Measurements from ENCODE around the gene NOL3. TPM values are rescaled to one million over a fixed set of nuclear protein-coding genes. Genes with fewer than 3 reads are reported as not detected.

The NOL3 gene
- total and polyA plus RNA-seq, 9 of the 15 experiments (the other 6 are each of a cell fraction or from before 2014, with no cell fraction given): 0.45 to 14.0 (median 5.4) TPM

DNA sequence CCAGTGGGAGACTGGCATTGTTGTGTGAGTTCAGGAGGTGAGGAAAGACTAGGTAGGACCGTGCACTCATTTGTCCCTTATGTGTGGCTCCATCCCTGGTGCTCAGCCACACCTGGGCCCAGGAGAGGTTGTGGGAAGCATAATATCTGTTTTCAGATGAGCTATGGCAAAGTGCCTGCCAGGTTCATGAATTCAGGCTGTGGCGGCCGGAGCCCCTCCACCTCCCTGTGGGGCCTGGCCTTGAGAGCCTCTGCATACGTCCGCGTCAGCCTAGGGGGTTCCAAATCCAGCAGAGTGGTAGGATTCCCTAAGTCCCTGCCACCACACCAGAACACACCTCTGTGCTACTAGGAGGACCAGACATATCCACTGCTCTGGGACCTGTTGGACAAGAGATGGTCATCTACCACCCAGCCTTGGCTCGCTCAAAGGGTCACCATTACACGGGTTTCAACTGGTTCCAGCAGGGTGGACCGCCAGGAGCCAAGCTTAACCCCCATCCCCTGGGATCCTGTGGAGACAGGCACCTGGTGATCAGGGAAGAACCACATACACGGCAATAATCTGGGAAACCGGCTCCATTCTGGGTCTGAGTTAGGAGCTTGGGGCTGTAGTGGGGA is 21.6 kb upstream of the NOL3 start:
- FAIRE-seq (no peak), DNase-seq (ENCODE audit: extremely low read depth in 1 of 4, low spot score in 3 of 4) (no peak), ATAC-seq (no peak)
- Histone ChIP-seq H3K27me3 (ENCODE audit: control insufficient read depth in 2 of 2, insufficient read depth in 2 of 2, low read length in 2 of 2) (no peaks in the 10 kb centered on the region), H3K9me1 (ENCODE audit: control insufficient read depth, insufficient read depth, low read length) (no peaks in the 10 kb centered on the region), H3K4me3 (no peak overlapping the region), H3K9me3 (replicated peaks; ENCODE audit: control insufficient read depth, insufficient read depth, low read depth, low read length) (no peaks in the 10 kb centered on the region), H3K9ac (ENCODE audit: insufficient read depth in 1 of 2, low read depth in 2 of 2, low read length in 2 of 2) (no peak overlapping the region), H3K4me1 (replicated peaks in 1 of 2; ENCODE audit: control insufficient read depth in 2 of 2, insufficient read depth in 2 of 2, low read length in 2 of 2) (peaks cover 0 to 26% of the 10 kb centered on the region in 2 experiments; a peak in 2 of 5 replicates), H3K79me2 (ENCODE audit: control insufficient read depth, insufficient read depth, low read length) (no peaks in the 10 kb centered on the region), H2AFZ (ENCODE audit: low read depth, low read length) (no peak overlapping the region), H3K36me3 (ENCODE audit: control insufficient read depth, insufficient read depth, low read length) (peaks cover 52% of the 10 kb centered on the region; the same call in 2 of the 3 replicates), H3K27ac (ENCODE audit: extremely low read depth, low read depth, low read length) (no peak overlapping the region), H3K4me2 (ENCODE audit: insufficient read depth, low read length) (no peak overlapping the region), H4K20me1 (replicated peaks; ENCODE audit: control insufficient read depth, insufficient read depth, low read length) (no peaks in the 10 kb centered on the region)
- BruUV-seq (replicated peaks): no TSS peak
- intact Hi-C loops (cut with micrococcal nuclease): no loop called here
- WGBS (ENCODE audit: insufficient coverage, low coverage, missing lambda C conversion rate): 97% methylated on average over 10 of the region's 11 CpGs
- ChIA-PET CTCF (ENCODE audit: low intra/inter-chr PET ratio) (no interaction called here), POLR2A (interaction anchor here (0.6 to 1.1 kb wide), 2 partner anchors 10 to 130 kb away, joined by 3 read pairs; no protein-coding TSS in a partner anchor)
- in situ Hi-C loops (cut with MboI): no loop called here
- TF ChIP-seq ILK (tag; IDR thresholded peaks at IDR 0.05; ENCODE audit: borderline replicate concordance, low read depth) (no peak), NR2C2 (CRISPR knock-in tag; IDR thresholded peaks at IDR 0.05) (no peak), NR2C2 (tag; IDR thresholded peaks at IDR 0.05) (no peak), SAP30 (IDR thresholded peaks at IDR 0.05; ENCODE audit: borderline replicate concordance, insufficient read depth, low read depth, low read length, poor library complexity, severe bottlenecking) (no peak), SNIP1 (IDR thresholded peaks at IDR 0.05; ENCODE audit: low read depth) (no peak), ELF4 (CRISPR knock-in tag; IDR thresholded peaks at IDR 0.05) (no peak), CBX8 (IDR thresholded peaks at IDR 0.05; ENCODE audit: borderline replicate concordance, extremely low read depth, low read depth, low read length, poor library complexity, severe bottlenecking) (no peak), RBBP5 (IDR thresholded peaks at IDR 0.05; ENCODE audit: borderline replicate concordance, insufficient read depth, low read length, poor library complexity, severe bottlenecking) (no peak), NUFIP1 (IDR thresholded peaks at IDR 0.05; ENCODE audit: partially characterized antibody) (no peak), GATAD2A (IDR thresholded peaks at IDR 0.05) (no peak), HNRNPL (IDR thresholded peaks at IDR 0.05; ENCODE audit: low read depth, low read length) (no peak)
- TF ChIP-seq, protein P1, sequence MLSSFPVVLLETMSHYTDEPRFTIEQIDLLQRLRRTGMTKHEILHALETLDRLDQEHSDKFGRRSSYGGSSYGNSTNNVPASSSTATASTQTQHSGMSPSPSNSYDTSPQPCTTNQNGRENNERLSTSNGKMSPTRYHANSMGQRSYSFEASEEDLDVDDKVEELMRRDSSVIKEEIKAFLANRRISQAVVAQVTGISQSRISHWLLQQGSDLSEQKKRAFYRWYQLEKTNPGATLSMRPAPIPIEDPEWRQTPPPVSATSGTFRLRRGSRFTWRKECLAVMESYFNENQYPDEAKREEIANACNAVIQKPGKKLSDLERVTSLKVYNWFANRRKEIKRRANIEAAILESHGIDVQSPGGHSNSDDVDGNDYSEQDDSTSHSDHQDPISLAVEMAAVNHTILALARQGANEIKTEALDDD (IDR thresholded peaks at IDR 0.05): no peak
- TF ChIP-seq, protein P2, sequence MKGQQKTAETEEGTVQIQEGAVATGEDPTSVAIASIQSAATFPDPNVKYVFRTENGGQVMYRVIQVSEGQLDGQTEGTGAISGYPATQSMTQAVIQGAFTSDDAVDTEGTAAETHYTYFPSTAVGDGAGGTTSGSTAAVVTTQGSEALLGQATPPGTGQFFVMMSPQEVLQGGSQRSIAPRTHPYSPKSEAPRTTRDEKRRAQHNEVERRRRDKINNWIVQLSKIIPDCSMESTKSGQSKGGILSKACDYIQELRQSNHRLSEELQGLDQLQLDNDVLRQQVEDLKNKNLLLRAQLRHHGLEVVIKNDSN (CRISPR knock-in tag; IDR thresholded peaks at IDR 0.05): no peak
- TF ChIP-seq, protein P3, sequence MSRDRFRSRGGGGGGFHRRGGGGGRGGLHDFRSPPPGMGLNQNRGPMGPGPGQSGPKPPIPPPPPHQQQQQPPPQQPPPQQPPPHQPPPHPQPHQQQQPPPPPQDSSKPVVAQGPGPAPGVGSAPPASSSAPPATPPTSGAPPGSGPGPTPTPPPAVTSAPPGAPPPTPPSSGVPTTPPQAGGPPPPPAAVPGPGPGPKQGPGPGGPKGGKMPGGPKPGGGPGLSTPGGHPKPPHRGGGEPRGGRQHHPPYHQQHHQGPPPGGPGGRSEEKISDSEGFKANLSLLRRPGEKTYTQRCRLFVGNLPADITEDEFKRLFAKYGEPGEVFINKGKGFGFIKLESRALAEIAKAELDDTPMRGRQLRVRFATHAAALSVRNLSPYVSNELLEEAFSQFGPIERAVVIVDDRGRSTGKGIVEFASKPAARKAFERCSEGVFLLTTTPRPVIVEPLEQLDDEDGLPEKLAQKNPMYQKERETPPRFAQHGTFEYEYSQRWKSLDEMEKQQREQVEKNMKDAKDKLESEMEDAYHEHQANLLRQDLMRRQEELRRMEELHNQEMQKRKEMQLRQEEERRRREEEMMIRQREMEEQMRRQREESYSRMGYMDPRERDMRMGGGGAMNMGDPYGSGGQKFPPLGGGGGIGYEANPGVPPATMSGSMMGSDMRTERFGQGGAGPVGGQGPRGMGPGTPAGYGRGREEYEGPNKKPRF (IDR thresholded peaks at IDR 0.05; ENCODE audit: low read depth, low read length): no peak
- TF ChIP-seq, protein P4, sequence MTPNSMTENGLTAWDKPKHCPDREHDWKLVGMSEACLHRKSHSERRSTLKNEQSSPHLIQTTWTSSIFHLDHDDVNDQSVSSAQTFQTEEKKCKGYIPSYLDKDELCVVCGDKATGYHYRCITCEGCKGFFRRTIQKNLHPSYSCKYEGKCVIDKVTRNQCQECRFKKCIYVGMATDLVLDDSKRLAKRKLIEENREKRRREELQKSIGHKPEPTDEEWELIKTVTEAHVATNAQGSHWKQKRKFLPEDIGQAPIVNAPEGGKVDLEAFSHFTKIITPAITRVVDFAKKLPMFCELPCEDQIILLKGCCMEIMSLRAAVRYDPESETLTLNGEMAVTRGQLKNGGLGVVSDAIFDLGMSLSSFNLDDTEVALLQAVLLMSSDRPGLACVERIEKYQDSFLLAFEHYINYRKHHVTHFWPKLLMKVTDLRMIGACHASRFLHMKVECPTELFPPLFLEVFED (CRISPR knock-in tag; conservative IDR thresholded peaks at IDR 0.05): no peak
